GM12878 (cell line): ENCODE measurements around the gene LDLRAD3. TPM values are rescaled to one million over a fixed set of nuclear protein-coding genes. Genes with fewer than 3 reads are reported as not detected.

Experiments
- E2F8 ChIP-seq: fragments of 450-650 bp; IDR thresholded peaks from 2 replicates; pipeline ENCODE4 v1.6.1; 2018; ENCODE audit warnings: mild to moderate bottlenecking, low read depth, moderate library complexity; ENCODE audit not compliant: partially characterized antibody
- JUNB ChIP-seq: IDR thresholded peaks from 2 replicates; pipeline ENCODE4 v1.6.1; 2016; ENCODE audit warnings: antibody characterized with exemption, mild to moderate bottlenecking
- NFXL1 ChIP-seq: fragments of 450-650 bp; IDR thresholded peaks from 2 replicates; pipeline ENCODE4 v1.6.1; 2017; ENCODE audit warnings: antibody characterized with exemption, mild to moderate bottlenecking, borderline replicate concordance
- PAX8 ChIP-seq: fragments of 450-650 bp; IDR thresholded peaks from 2 replicates; pipeline ENCODE4 v1.6.1; 2017; ENCODE audit warnings: mild to moderate bottlenecking, moderate library complexity
- POLR2AphosphoS2 ChIP-seq: IDR thresholded peaks from 2 replicates; pipeline ENCODE4 v1.6.1; 2011; ENCODE audit warnings: low read depth, mild to moderate bottlenecking, low read length, improper control_type of control experiment, moderate library complexity
- REST ChIP-seq: IDR thresholded peaks from 2 replicates; pipeline ENCODE4 v1.6.1; 2012; ENCODE audit warnings: mild to moderate bottlenecking, low read depth, low read length
- SRF ChIP-seq, 2 experiments: IDR thresholded peaks; 2 replicates each; pipeline ENCODE4 v1.6.1; 2011; ENCODE audit warnings: low read depth in 2 of 2, low read length in 2 of 2, mild to moderate bottlenecking in 1 of 2, moderate library complexity in 1 of 2
- ZZZ3 ChIP-seq: IDR thresholded peaks from 2 replicates; pipeline ENCODE4 v1.6.1; 2011; ENCODE audit warnings: low read depth; ENCODE audit not compliant: control insufficient read depth, insufficient read length
- polyA plus RNA-seq, 11 experiments: library from polyadenylated mRNA; depleted of rRNA in 4 of 11; unstranded in 6 of 11; stranded (reverse) in 5 of 11; fragments of >200 nt; fragmentation: Nextera tagmentation in 4 of 11; fragmentation: Illumina TruSeq in 1 of 11; extraction: Ambion mirVana in 4 of 11; extraction: Trizol in 1 of 11; gene quantifications; 1 replicate in 1 of 11; 2 replicates in 10 of 11; pipeline versions ENCODE4 v1.2.1 to v1.2.3, GENCODE V29; 2011 to 2016; ENCODE audit warnings: inconsistent platforms in 2 of 11, missing spikeins in 2 of 11, low read depth in 1 of 11
- total RNA-seq, 4 experiments: library from RNA; depleted of rRNA in 3 of 4; stranded (reverse); fragments of >200 nt in 3 of 4; fragmentation: Illumina TruSeq in 1 of 4; extraction: Trizol in 1 of 4; gene quantifications; 2 replicates each; pipeline versions ENCODE4 v1.2.1 to v1.2.3, GENCODE V29; 2013 to 2021

The LDLRAD3 gene
- total and polyA plus RNA-seq, 10 of the 15 experiments (the other 5 are each of a cell fraction or from before 2014, with no cell fraction given), result 2.5 to 17.2 (median 10.7) TPM

- TF ChIP-seq REST (no peak), E2F8 (no peak), SRF (IDR thresholded peaks at IDR 0.05; ENCODE audit: low read depth in 2 of 2, low read length in 2 of 2) (no peak), PAX8 (no peak), POLR2AphosphoS2 (no peak), NFXL1 (no peak), ZZZ3 (no peak), JUNB (no peak)
These were observed 109.4 kb downstream of the LDLRAD3 start (continued) for GRCh38 chr11:36053281-36053680.
